Activated T-helper 1 cell treated with anti-CD3 and anti-CD28 coated beads, Interleukin-12 subunit alpha, Interleukin-12 subunit beta, Interleukin-2, Interleukin-4 antibody, amounts not matched to agents 30 ng/mL and 10 ng/mL and 1 ng/mL, durations not matched to agents 14 hours and 24 hours and 36 hours (primary cell): ENCODE measurements around the gene FAM20B. TPM values are rescaled to one million over a fixed set of nuclear protein-coding genes. Genes with fewer than 3 reads are reported as not detected.
A peak's percentile ranks its signal among the peaks of the same experiment; 100 is the strongest.

Experiments used
- DNase-seq: peaks from one replicate; pipeline ENCODE4 v3.0.0; 2021; ENCODE audit warnings: low spot score
- H3K27ac Mint-ChIP-seq: one replicate; pipeline ENCODE4 v1.8.0; 2021; ENCODE audit warnings: mild to moderate bottlenecking, mixed read lengths
- H3K27me3 Mint-ChIP-seq: one replicate; pipeline ENCODE4 v1.8.0; 2022; ENCODE audit warnings: mild to moderate bottlenecking, moderate library complexity, mixed read lengths; ENCODE audit not compliant: insufficient read depth
- H3K36me3 Mint-ChIP-seq: one replicate; pipeline ENCODE4 v1.8.0; 2021; ENCODE audit warnings: low read depth, mixed read lengths
- H3K4me1 Mint-ChIP-seq: one replicate; pipeline ENCODE4 v1.8.0; 2021; ENCODE audit warnings: low read depth, mixed read lengths
- H3K4me3 Mint-ChIP-seq: one replicate; pipeline ENCODE4 v1.8.0; 2021; ENCODE audit warnings: mild to moderate bottlenecking, moderate library complexity, mixed read lengths
- H3K9me3 Mint-ChIP-seq: one replicate; pipeline ENCODE4 v1.8.0; 2021; ENCODE audit warnings: mixed read lengths
- intact Hi-C: fragments of 100-400 bp; cut with micrococcal nuclease; formaldehyde crosslinking; loops from one replicate; pipeline ENCODE4 v1.15.1; 2024
- total RNA-seq: library from RNA; stranded (reverse); gene quantifications from 2 replicates; pipeline ENCODE4 v1.2.3, GENCODE V29; 2022

Gene FAM20B
- total RNA-seq, 1 donor from 2014 or later: 36.6 TPM

- H3K36me3 Mint-ChIP-seq: peaks cover 37% of the 10 kb centered on the region
- no peaks in the 10 kb centered on the region for H3K4me1 Mint-ChIP-seq
- intact Hi-C loops: no loop called here
- no peak overlapping the region for H3K4me3 Mint-ChIP-seq
- H3K27ac Mint-ChIP-seq: peak overlapping the region; percentile 5
- no peaks in the 10 kb centered on the region for H3K27me3 Mint-ChIP-seq
- DNase-seq: no peak
- H3K9me3 Mint-ChIP-seq: no peaks in the 10 kb centered on the region
These were observed 67.3 kb downstream of the FAM20B start for GRCh38 chr1:179092896-179093461.

GRCh38 chr1:179094818-179095217 is 69.1 kb downstream of the FAM20B start:
- Mint-ChIP-seq H3K27me3 (no peaks in the 10 kb centered on the region), H3K9me3 (no peaks in the 10 kb centered on the region), H3K36me3 (peaks cover 33% of the 10 kb centered on the region), H3K4me3 (no peak overlapping the region), H3K4me1 (no peaks in the 10 kb centered on the region), H3K27ac (no peak overlapping the region)
- no peak for DNase-seq
- intact Hi-C loops: no loop called here

GRCh38 chr1:179095377-179095776 is 69.7 kb downstream of the FAM20B start:
- intact Hi-C loops: no loop called here
- Mint-ChIP-seq H3K4me1 (no peaks in the 10 kb centered on the region), H3K36me3 (peaks cover 35% of the 10 kb centered on the region), H3K27ac (no peak overlapping the region), H3K27me3 (no peaks in the 10 kb centered on the region), H3K4me3 (no peak overlapping the region), H3K9me3 (no peaks in the 10 kb centered on the region)
- no peak for DNase-seq

- DNase-seq: no peak
- no peaks in the 10 kb centered on the region for H3K9me3 Mint-ChIP-seq
- no peak overlapping the region for H3K27ac Mint-ChIP-seq
- no peaks in the 10 kb centered on the region for H3K4me1 Mint-ChIP-seq
- intact Hi-C loops: no loop called here
- H3K27me3 Mint-ChIP-seq: no peaks in the 10 kb centered on the region
- H3K36me3 Mint-ChIP-seq: peaks cover 35% of the 10 kb centered on the region
- no peak overlapping the region for H3K4me3 Mint-ChIP-seq
These were observed 70.2 kb downstream of the FAM20B start for GRCh38 chr1:179095924-179096323.

GRCh38 chr1:179099891-179100290 is 74.2 kb downstream of the FAM20B start:
- H3K27me3 Mint-ChIP-seq: no peaks in the 10 kb centered on the region
- no peaks in the 10 kb centered on the region for H3K9me3 Mint-ChIP-seq
- DNase-seq: no peak
- H3K27ac Mint-ChIP-seq: no peak overlapping the region
- H3K4me3 Mint-ChIP-seq: no peak overlapping the region
- intact Hi-C loops: no loop called here
- H3K4me1 Mint-ChIP-seq: no peaks in the 10 kb centered on the region
- H3K36me3 Mint-ChIP-seq: peaks cover 18% of the 10 kb centered on the region

GRCh38 chr1:179101566-179101965 is 75.9 kb downstream of the FAM20B start:
- Mint-ChIP-seq H3K4me3 (no peak overlapping the region), H3K27ac (no peak overlapping the region), H3K9me3 (no peaks in the 10 kb centered on the region), H3K27me3 (no peaks in the 10 kb centered on the region), H3K4me1 (no peaks in the 10 kb centered on the region), H3K36me3 (peaks cover 13% of the 10 kb centered on the region)
- intact Hi-C loops: no loop called here
- DNase-seq: no peak

GRCh38 chr1:179103999-179104398 is 78.3 kb downstream of the FAM20B start:
- Mint-ChIP-seq H3K27ac (no peak overlapping the region), H3K4me3 (no peak overlapping the region), H3K27me3 (no peaks in the 10 kb centered on the region), H3K9me3 (no peaks in the 10 kb centered on the region), H3K36me3 (peaks cover 12% of the 10 kb centered on the region), H3K4me1 (no peaks in the 10 kb centered on the region)
- intact Hi-C loops: no loop called here
- DNase-seq: no peak

- Mint-ChIP-seq H3K9me3 (no peaks in the 10 kb centered on the region), H3K4me1 (no peaks in the 10 kb centered on the region), H3K4me3 (no peak overlapping the region), H3K27ac (no peak overlapping the region), H3K27me3 (no peaks in the 10 kb centered on the region), H3K36me3 (peaks cover 11% of the 10 kb centered on the region)
- no peak for DNase-seq
- intact Hi-C loops: no loop called here
These were observed 79.0 kb downstream of the FAM20B start for GRCh38 chr1:179104611-179105250.

- Mint-ChIP-seq H3K27me3 (no peaks in the 10 kb centered on the region), H3K4me1 (no peaks in the 10 kb centered on the region), H3K36me3 (peaks cover 9% of the 10 kb centered on the region), H3K27ac (no peak overlapping the region), H3K4me3 (no peak overlapping the region), H3K9me3 (no peaks in the 10 kb centered on the region)
- intact Hi-C loops: no loop called here
- no peak for DNase-seq
These were observed 79.7 kb downstream of the FAM20B start for GRCh38 chr1:179105393-179105792.

- intact Hi-C loops: no loop called here
These were observed 82.3 kb downstream of the FAM20B start for GRCh38 chr1:179107706-179108629.

GRCh38 chr1:179108644-179109043 is 83.0 kb downstream of the FAM20B start:
- intact Hi-C loops: no loop called here
- Mint-ChIP-seq H3K27me3 (no peaks in the 10 kb centered on the region), H3K4me1 (no peaks in the 10 kb centered on the region), H3K36me3 (peaks cover 7% of the 10 kb centered on the region), H3K4me3 (no peak overlapping the region), H3K9me3 (no peaks in the 10 kb centered on the region), H3K27ac (no peak overlapping the region)
- no peak for DNase-seq

More at GRCh38 chr1:179107706-179108629, 82.3 kb downstream of the FAM20B start:
- H3K27me3 Mint-ChIP-seq: no peaks in the 10 kb centered on the region
- DNase-seq: no peak
- no peaks in the 10 kb centered on the region for H3K4me1 Mint-ChIP-seq
- H3K4me3 Mint-ChIP-seq: no peak overlapping the region
- H3K36me3 Mint-ChIP-seq: peaks cover 7% of the 10 kb centered on the region
- no peak overlapping the region for H3K27ac Mint-ChIP-seq
- no peaks in the 10 kb centered on the region for H3K9me3 Mint-ChIP-seq

- no peaks in the 10 kb centered on the region for H3K27me3 Mint-ChIP-seq
- H3K27ac Mint-ChIP-seq: no peak overlapping the region
- H3K36me3 Mint-ChIP-seq: peaks cover 12% of the 10 kb centered on the region
- no peak overlapping the region for H3K4me3 Mint-ChIP-seq
- intact Hi-C loops: no loop called here
- H3K4me1 Mint-ChIP-seq: no peaks in the 10 kb centered on the region
- no peak for DNase-seq
- H3K9me3 Mint-ChIP-seq: no peaks in the 10 kb centered on the region
These were observed 89.5 kb downstream of the FAM20B start for GRCh38 chr1:179115181-179115580.

GRCh38 chr1:179119513-179119912 is 93.8 kb downstream of the FAM20B start:
- intact Hi-C loops: no loop called here
- no peak overlapping the region for H3K4me3 Mint-ChIP-seq
- no peaks in the 10 kb centered on the region for H3K9me3 Mint-ChIP-seq
- DNase-seq: no peak
- peaks cover 10% of the 10 kb centered on the region for H3K36me3 Mint-ChIP-seq
- H3K4me1 Mint-ChIP-seq: peaks cover 9% of the 10 kb centered on the region
- H3K27ac Mint-ChIP-seq: no peak overlapping the region
- no peaks in the 10 kb centered on the region for H3K27me3 Mint-ChIP-seq
